Caco-2 (cell line): ENCODE data around the gene PTH1R. TPM values are rescaled to one million over a fixed set of nuclear protein-coding genes. Genes with fewer than 3 reads are reported as not detected.

ENCODE experiments used
- BruUV-seq: library from RNA; stranded (reverse); fragments of 400-500 nt; replicated peaks from 2 replicates; lab custom pipeline; 2021; lab: Mats Ljungman, UMichigan
- CTCF ChIA-PET: fragments of 300-600 bp; sonication (Branson Sonifier 250); formaldehyde crosslinking; loops from one replicate; lab custom pipeline; 2022; ENCODE audit warnings: antibody characterized with exemption; lab: Charles Lee
- POLR2A ChIA-PET: fragments of 300-600 bp; sonication (Branson Sonifier 250); formaldehyde crosslinking; loops from one replicate; lab custom pipeline; 2022; ENCODE audit warnings: antibody characterized with exemption; lab: Charles Lee
- DNase-seq, 2 experiments: peaks; one replicate each; pipeline versions ENCODE4 v3.0.0 to v3.0.0-alpha.2; 2020 to 2022
- H3K27me3 ChIP-seq: replicated peaks from 2 replicates; pipeline ENCODE4 v1.6.0; 2011; ENCODE audit warnings: low read length; ENCODE audit not compliant: control insufficient read depth, insufficient read depth
- H3K36me3 ChIP-seq: 2 replicates; pipeline ENCODE4 v1.5.1; 2011; ENCODE audit warnings: low read length; ENCODE audit not compliant: control insufficient read depth, insufficient read depth
- H3K4me1 ChIP-seq: fragments of 250-450 bp; sonication (Bioruptor Pico); 2 replicates; pipeline ENCODE4 v1.5.1; 2020; ENCODE audit warnings: mild to moderate bottlenecking
- H3K4me3 ChIP-seq: 2 replicates; pipeline ENCODE4 v1.5.1; 2011; ENCODE audit warnings: low read depth, mild to moderate bottlenecking, control low read depth, low read length
- H3K9me3 ChIP-seq: fragments of 250-450 bp; sonication (Bioruptor Pico); 2 replicates; pipeline ENCODE4 v1.5.1; 2020; ENCODE audit warnings: mild to moderate bottlenecking, moderate library complexity
- H3K27ac Mint-ChIP-seq: one replicate; pipeline ENCODE4 v1.8.0; 2022; ENCODE audit warnings: mixed read lengths; ENCODE audit not compliant: unreplicated experiment
- H3K27me3 Mint-ChIP-seq: one replicate; pipeline ENCODE4 v1.8.0; 2022; ENCODE audit warnings: mixed read lengths; ENCODE audit not compliant: insufficient read depth, unreplicated experiment
- H3K36me3 Mint-ChIP-seq: one replicate; pipeline ENCODE4 v1.8.0; 2022; ENCODE audit warnings: mild to moderate bottlenecking, mixed read lengths; ENCODE audit not compliant: insufficient read depth, unreplicated experiment
- H3K4me1 Mint-ChIP-seq: one replicate; pipeline ENCODE4 v1.8.0; 2022; ENCODE audit warnings: low read depth, mixed read lengths; ENCODE audit not compliant: unreplicated experiment
- H3K4me3 Mint-ChIP-seq: one replicate; pipeline ENCODE4 v1.8.0; 2022; ENCODE audit warnings: mild to moderate bottlenecking, moderate library complexity, mixed read lengths; ENCODE audit not compliant: unreplicated experiment
- H3K9me3 Mint-ChIP-seq: one replicate; pipeline ENCODE4 v1.8.0; 2022; ENCODE audit warnings: mixed read lengths; ENCODE audit not compliant: unreplicated experiment
- CTCF ChIP-seq, 2 experiments: fragments of 200-600 bp in 1 of 2; IDR thresholded peaks; 1 replicate in 1 of 2; 2 replicates in 1 of 2; pipeline versions ENCODE4 v1.5.1 to v1.8.0; 2011 to 2022; ENCODE audit warnings: antibody characterized with exemption in 1 of 2, control low read depth in 1 of 2, inconsistent platforms in 1 of 2, low read depth in 1 of 2, low read length in 1 of 2, mild to moderate bottlenecking in 1 of 2, moderate library complexity in 1 of 2; ENCODE audit not compliant: insufficient read depth in 1 of 2, severe bottlenecking in 1 of 2, unreplicated experiment in 1 of 2
- intact Hi-C: fragments of 100-400 bp; cut with micrococcal nuclease; formaldehyde crosslinking; loops from one replicate; pipeline ENCODE4 v1.10.0; 2022; ENCODE audit not compliant: unreplicated experiment
- total RNA-seq: library from RNA; stranded (reverse); gene quantifications from 2 replicates; pipeline ENCODE4 v1.2.3, GENCODE V29; 2022

Gene PTH1R
- total RNA-seq, 1 experiment from 2014 or later, result 5.1 TPM

DNA sequence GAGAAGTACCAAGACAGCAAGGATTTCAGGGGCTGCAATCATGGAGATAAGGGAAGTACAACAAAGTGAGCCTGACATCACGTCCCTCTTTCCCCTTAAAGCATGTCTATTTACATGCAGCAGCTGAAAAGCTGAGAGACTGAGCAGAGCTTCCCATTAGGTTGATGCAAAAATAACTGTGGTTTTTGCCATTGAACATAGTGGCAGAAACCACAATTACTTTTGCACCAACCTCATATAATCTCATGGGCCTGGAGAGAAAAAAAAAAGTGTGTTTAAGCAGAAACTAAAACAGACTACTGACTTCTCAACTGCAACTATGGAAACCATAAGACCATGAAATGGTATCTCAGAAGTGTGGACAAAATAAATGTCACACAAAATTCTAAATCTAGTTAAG lies 50.8 kb downstream of the PTH1R start:
- BruUV-seq, result no TSS peak
- no peak overlapping the region for H3K27ac Mint-ChIP-seq
- no peak overlapping the region for H3K4me3 Mint-ChIP-seq
- Histone ChIP-seq H3K4me1 (peaks cover 35% of the 10 kb centered on the region), H3K36me3 (peaks cover 9% of the 10 kb centered on the region), H3K4me3 (no peak overlapping the region), H3K9me3 (no peaks in the 10 kb centered on the region), H3K27me3 (no peaks in the 10 kb centered on the region)
- H3K27me3 Mint-ChIP-seq, result no peaks in the 10 kb centered on the region
- no peak for TF ChIP-seq CTCF (IDR thresholded peaks at IDR 0.05; ENCODE audit: insufficient read depth in 1 of 2, low read depth in 1 of 2, low read length in 1 of 2, severe bottlenecking in 1 of 2, unreplicated experiment in 1 of 2)
- POLR2A ChIA-PET, result no interaction called here
- peaks cover 70% of the 10 kb centered on the region for H3K36me3 Mint-ChIP-seq
- intact Hi-C loops, result no loop called here
- H3K9me3 Mint-ChIP-seq, result no peaks in the 10 kb centered on the region
- H3K4me1 Mint-ChIP-seq, result peaks cover 29% of the 10 kb centered on the region
- DNase-seq, result no peak
- CTCF ChIA-PET, result no interaction called here

DNA sequence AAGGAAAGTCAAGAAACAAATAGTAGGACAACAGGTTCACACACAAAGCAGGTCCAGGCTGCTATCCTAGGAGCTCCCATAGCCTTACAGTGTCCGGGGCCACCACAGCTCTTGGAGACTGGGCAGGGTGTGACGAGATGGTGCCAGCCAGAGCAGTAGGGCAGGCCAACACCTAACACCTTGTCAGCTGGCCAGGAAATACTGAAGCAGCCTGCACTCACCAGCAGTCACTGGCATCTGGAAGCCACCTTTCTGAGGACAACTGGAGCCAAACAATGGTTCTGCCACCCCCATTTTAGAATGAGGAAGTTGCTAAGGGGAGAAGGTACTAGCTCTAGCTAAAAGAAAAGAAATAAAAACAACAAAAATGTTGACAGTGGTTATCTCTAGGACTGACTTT lies 51.8 kb downstream of the PTH1R start:
- intact Hi-C loops, result no loop called here
- Mint-ChIP-seq H3K27me3 (no peaks in the 10 kb centered on the region), H3K9me3 (no peaks in the 10 kb centered on the region), H3K4me3 (no peak overlapping the region), H3K36me3 (peaks cover 65% of the 10 kb centered on the region), H3K4me1 (peaks cover 29% of the 10 kb centered on the region), H3K27ac (no peak overlapping the region)
- H3K4me1 ChIP-seq, result peaks cover 44% of the 10 kb centered on the region
- no peaks in the 10 kb centered on the region for H3K27me3 ChIP-seq
- BruUV-seq, result no TSS peak
- ChIA-PET POLR2A (no interaction called here), CTCF (no interaction called here)
- H3K9me3 ChIP-seq, result no peaks in the 10 kb centered on the region
- DNase-seq, result peak in 1 of 2 experiments; percentile 17
- TF ChIP-seq CTCF (IDR thresholded peaks at IDR 0.05; ENCODE audit: insufficient read depth in 1 of 2, low read depth in 1 of 2, low read length in 1 of 2, severe bottlenecking in 1 of 2, unreplicated experiment in 1 of 2), result no peak
- no peak overlapping the region for H3K4me3 ChIP-seq
- H3K36me3 ChIP-seq, result peaks cover 10% of the 10 kb centered on the region

- no peak overlapping the region for H3K4me3 ChIP-seq
- Mint-ChIP-seq H3K27ac (peak overlapping the region; percentile 81), H3K4me3 (peak overlapping the region; percentile 18), H3K4me1 (peaks cover 33% of the 10 kb centered on the region), H3K36me3 (peaks cover 74% of the 10 kb centered on the region), H3K27me3 (no peaks in the 10 kb centered on the region), H3K9me3 (no peaks in the 10 kb centered on the region)
- TF ChIP-seq CTCF (IDR thresholded peaks at IDR 0.05; ENCODE audit: insufficient read depth in 1 of 2, low read depth in 1 of 2, low read length in 1 of 2, severe bottlenecking in 1 of 2, unreplicated experiment in 1 of 2), result no peak
- no peaks in the 10 kb centered on the region for H3K9me3 ChIP-seq
- H3K36me3 ChIP-seq, result peaks cover 10% of the 10 kb centered on the region
- no peaks in the 10 kb centered on the region for H3K27me3 ChIP-seq
- peaks cover 54% of the 10 kb centered on the region for H3K4me1 ChIP-seq
- intact Hi-C loops, result no loop called here
- ChIA-PET POLR2A (no interaction called here), CTCF (interaction anchor here (0.5 kb wide), 1 partner anchor 201 kb away, joined by 5 read pairs; no protein-coding TSS in a partner anchor)
- DNase-seq, result no peak
- BruUV-seq, result no TSS peak
Measured at GRCh38 chr3:46930166-46930944, 52.8 kb downstream of the PTH1R start.
